HUES64 (cell line): Measurements from ENCODE around the gene ASPHD1.

ENCODE experiments used
- H3K27ac ChIP-seq: 2 replicates; pipeline ENCODE4 v1.7.0; 2013; ENCODE audit warnings: low read depth, low read length, inconsistent platforms
- H3K27me3 ChIP-seq: 2 replicates; pipeline ENCODE4 v1.6.1; 2013; ENCODE audit warnings: mild to moderate bottlenecking, low read length; ENCODE audit not compliant: insufficient read depth
- H3K36me3 ChIP-seq: 2 replicates; pipeline ENCODE4 v1.6.1; 2013; ENCODE audit warnings: mild to moderate bottlenecking, low read length; ENCODE audit not compliant: insufficient read depth
- H3K4me1 ChIP-seq: 2 replicates; pipeline ENCODE4 v1.6.1; 2013; ENCODE audit warnings: mild to moderate bottlenecking, low read length, moderate library complexity; ENCODE audit not compliant: insufficient read depth
- H3K4me3 ChIP-seq: 2 replicates; pipeline ENCODE4 v1.5.1; 2013; ENCODE audit warnings: mild to moderate bottlenecking, low read length, moderate library complexity
- H3K9ac ChIP-seq: 2 replicates; pipeline ENCODE4 v1.6.1; 2013; ENCODE audit warnings: mild to moderate bottlenecking, low read depth, low read length
- H3K9me3 ChIP-seq: 2 replicates; pipeline ENCODE4 v1.6.1; 2013; ENCODE audit warnings: low read depth, low read length; ENCODE audit not compliant: insufficient read depth
- WGBS: fragments of 150-250, 120-280 bp; methylation state at CpG from one replicate; pipeline ENCODE4 v1.1.7; 2013; ENCODE audit warnings: missing lambda C conversion rate; 5-methylcytosine and 5-hydroxymethylcytosine counted together

The ASPHD1 gene

GRCh38 chr16:29950806-29951461, 50.6 kb downstream of the ASPHD1 start:
- H3K4me1 ChIP-seq = peaks cover 5% of the 10 kb centered on the region; the same call in 1 of the 2 replicates
- H3K36me3 ChIP-seq = no peaks in the 10 kb centered on the region
- H3K27me3 ChIP-seq = no peaks in the 10 kb centered on the region
- H3K9ac ChIP-seq = no peak overlapping the region
- no peak overlapping the region for H3K27ac ChIP-seq
- no peak overlapping the region for H3K4me3 ChIP-seq
- H3K9me3 ChIP-seq = no peaks in the 10 kb centered on the region
- 91% methylated on average over 4 of the region's 4 CpGs for WGBS

DNA sequence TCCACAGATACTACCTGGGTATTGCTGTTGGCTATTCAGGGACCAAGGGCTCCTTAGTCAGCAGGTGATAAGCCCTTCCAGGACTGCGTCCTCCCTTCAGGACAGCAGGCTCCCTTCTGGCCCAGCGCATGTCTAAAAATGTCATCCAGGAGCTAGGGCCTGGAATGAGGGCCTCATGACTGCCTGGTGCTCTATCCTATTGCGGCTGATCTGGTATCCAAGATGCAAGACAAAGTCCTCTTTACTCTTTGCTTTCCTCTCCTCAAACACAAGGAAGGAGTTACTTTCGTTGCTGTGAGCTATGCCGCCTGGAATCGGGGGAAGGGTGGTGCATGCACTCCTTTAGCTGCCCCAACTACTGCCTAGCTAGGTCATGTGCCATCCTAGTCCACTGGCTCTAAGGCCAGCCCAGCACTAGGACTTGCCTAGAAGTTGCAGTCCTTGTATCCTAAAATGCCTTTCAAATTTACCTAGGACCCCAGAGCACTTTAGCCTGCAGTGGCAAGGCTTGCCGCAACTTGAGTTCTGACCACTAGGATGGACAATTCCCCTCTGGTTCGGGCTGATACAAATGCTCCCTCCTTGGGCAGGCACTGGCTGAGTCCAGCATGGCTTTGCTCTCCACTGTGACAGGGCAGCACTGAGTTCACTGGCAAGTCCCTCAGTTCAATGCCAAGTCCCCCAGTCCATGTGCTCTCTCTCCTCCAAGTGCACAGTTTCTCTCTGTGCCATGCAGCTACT, 51.5 kb downstream of the ASPHD1 start:
- H3K4me3 ChIP-seq = no peak overlapping the region

More for the DNA sequence above, 51.5 kb downstream of the ASPHD1 start:
- 83% methylated on average over 8 of the region's 8 CpGs for WGBS
- Histone ChIP-seq H3K27ac (no peak overlapping the region), H3K36me3 (no peaks in the 10 kb centered on the region), H3K9ac (no peak overlapping the region), H3K27me3 (no peaks in the 10 kb centered on the region), H3K9me3 (no peaks in the 10 kb centered on the region), H3K4me1 (peaks cover 5% of the 10 kb centered on the region; the same call in 1 of the 2 replicates)
